Mucosa of stomach (tissue), 1 donor: ENCODE data around the gene TRMT2A.

Experiments
- H3K27me3 ChIP-seq: one replicate; pipeline ENCODE4 v1.7.0; 2013; ENCODE audit warnings: mild to moderate bottlenecking, low read length; ENCODE audit not compliant: control insufficient read depth, insufficient read depth
- H3K36me3 ChIP-seq: one replicate; pipeline ENCODE4 v1.7.0; 2013; ENCODE audit warnings: low read length; ENCODE audit not compliant: control insufficient read depth, insufficient read depth
- H3K4me1 ChIP-seq: one replicate; pipeline ENCODE4 v1.7.0; 2013; ENCODE audit warnings: mild to moderate bottlenecking, low read length; ENCODE audit not compliant: control insufficient read depth, insufficient read depth
- H3K4me3 ChIP-seq: one replicate; pipeline ENCODE4 v1.7.0; 2013; ENCODE audit warnings: low read length
- H3K9ac ChIP-seq: one replicate; pipeline ENCODE4 v1.7.0; 2013; ENCODE audit warnings: mild to moderate bottlenecking, low read length, moderate library complexity
- H3K9me3 ChIP-seq: one replicate; pipeline ENCODE4 v1.7.0; 2013; ENCODE audit warnings: mild to moderate bottlenecking, low read length, moderate library complexity; ENCODE audit not compliant: control insufficient read depth
- donor health status: Pancreatic carcinoma.

Gene TRMT2A

GRCh38 chr22:20129747-20130014 lies 12.7 kb upstream of the TRMT2A start:
- H3K9me3 ChIP-seq: no peaks in the 10 kb centered on the region
- H3K9ac ChIP-seq: no peak overlapping the region
- peaks cover 6% of the 10 kb centered on the region for H3K36me3 ChIP-seq
- H3K4me1 ChIP-seq: peaks cover 20% of the 10 kb centered on the region
- no peak overlapping the region for H3K4me3 ChIP-seq
- no peaks in the 10 kb centered on the region for H3K27me3 ChIP-seq

GRCh38 chr22:20128902-20129746 lies 12.1 kb upstream of the TRMT2A start:
- Histone ChIP-seq H3K27me3 (no peaks in the 10 kb centered on the region), H3K9me3 (no peaks in the 10 kb centered on the region), H3K9ac (no peak overlapping the region), H3K4me1 (peaks cover 20% of the 10 kb centered on the region), H3K36me3 (peaks cover 6% of the 10 kb centered on the region), H3K4me3 (no peak overlapping the region)

GRCh38 chr22:20128619-20128901 lies 11.5 kb upstream of the TRMT2A start:
- peaks cover 16% of the 10 kb centered on the region for H3K4me1 ChIP-seq
- no peaks in the 10 kb centered on the region for H3K9me3 ChIP-seq
- H3K4me3 ChIP-seq: no peak overlapping the region
- no peaks in the 10 kb centered on the region for H3K27me3 ChIP-seq
- no peak overlapping the region for H3K9ac ChIP-seq
- H3K36me3 ChIP-seq: peaks cover 6% of the 10 kb centered on the region

- H3K4me1 ChIP-seq: peaks cover 15% of the 10 kb centered on the region
- H3K27me3 ChIP-seq: no peaks in the 10 kb centered on the region
- no peak overlapping the region for H3K4me3 ChIP-seq
- no peak overlapping the region for H3K9ac ChIP-seq
- peaks cover 6% of the 10 kb centered on the region for H3K36me3 ChIP-seq
- H3K9me3 ChIP-seq: no peaks in the 10 kb centered on the region
These were observed 11.0 kb upstream of the TRMT2A start for GRCh38 chr22:20127869-20128618.

GRCh38 chr22:20127318-20127868 lies 10.4 kb upstream of the TRMT2A start:
- peaks cover 9% of the 10 kb centered on the region for H3K4me1 ChIP-seq
- peaks cover 6% of the 10 kb centered on the region for H3K36me3 ChIP-seq

GRCh38 chr22:20126284-20127029 lies 9.4 kb upstream of the TRMT2A start:
- Histone ChIP-seq H3K4me1 (peaks cover 6% of the 10 kb centered on the region), H3K9me3 (no peaks in the 10 kb centered on the region), H3K36me3 (peaks cover 6% of the 10 kb centered on the region), H3K9ac (no peak overlapping the region), H3K4me3 (no peak overlapping the region), H3K27me3 (no peaks in the 10 kb centered on the region)

More at GRCh38 chr22:20127318-20127868, 10.4 kb upstream of the TRMT2A start:
- no peaks in the 10 kb centered on the region for H3K27me3 ChIP-seq
- H3K4me3 ChIP-seq: no peak overlapping the region
- no peaks in the 10 kb centered on the region for H3K9me3 ChIP-seq
- no peak overlapping the region for H3K9ac ChIP-seq

GRCh38 chr22:20125201-20126174 lies 8.5 kb upstream of the TRMT2A start:
- H3K4me3 ChIP-seq: no peak overlapping the region
- H3K4me1 ChIP-seq: peaks cover 3% of the 10 kb centered on the region
- no peak overlapping the region for H3K9ac ChIP-seq
- no peaks in the 10 kb centered on the region for H3K27me3 ChIP-seq
- H3K9me3 ChIP-seq: no peaks in the 10 kb centered on the region
- H3K36me3 ChIP-seq: peaks cover 6% of the 10 kb centered on the region

- Histone ChIP-seq H3K36me3 (peaks cover 6% of the 10 kb centered on the region), H3K9me3 (no peaks in the 10 kb centered on the region), H3K4me1 (no peaks in the 10 kb centered on the region), H3K4me3 (no peak overlapping the region), H3K27me3 (no peaks in the 10 kb centered on the region), H3K9ac (no peak overlapping the region)
These were observed 7.2 kb upstream of the TRMT2A start for GRCh38 chr22:20124083-20124787.

GRCh38 chr22:20123366-20124082 lies 6.5 kb upstream of the TRMT2A start:
- H3K36me3 ChIP-seq: peaks cover 6% of the 10 kb centered on the region
- no peak overlapping the region for H3K9ac ChIP-seq
- H3K4me1 ChIP-seq: peaks cover 5% of the 10 kb centered on the region
- H3K4me3 ChIP-seq: no peak overlapping the region
- no peaks in the 10 kb centered on the region for H3K27me3 ChIP-seq
- no peaks in the 10 kb centered on the region for H3K9me3 ChIP-seq

- peaks cover 6% of the 10 kb centered on the region for H3K36me3 ChIP-seq
- no peak overlapping the region for H3K4me3 ChIP-seq
- no peaks in the 10 kb centered on the region for H3K9me3 ChIP-seq
These were observed 4.9 kb upstream of the TRMT2A start for GRCh38 chr22:20121856-20122415.

More at GRCh38 chr22:20121856-20122415, 4.9 kb upstream of the TRMT2A start:
- Histone ChIP-seq H3K4me1 (peaks cover 9% of the 10 kb centered on the region), H3K27me3 (no peaks in the 10 kb centered on the region), H3K9ac (no peak overlapping the region)
